Inferior parietal cortex (tissue), 1 donor: Measurements from ENCODE around the gene LACC1.

Source experiments
- DNase-seq: peaks from one replicate; pipeline ENCODE4 v3.0.0-alpha.2; 2016; ENCODE audit errors: extremely low spot score

Gene LACC1

DNA sequence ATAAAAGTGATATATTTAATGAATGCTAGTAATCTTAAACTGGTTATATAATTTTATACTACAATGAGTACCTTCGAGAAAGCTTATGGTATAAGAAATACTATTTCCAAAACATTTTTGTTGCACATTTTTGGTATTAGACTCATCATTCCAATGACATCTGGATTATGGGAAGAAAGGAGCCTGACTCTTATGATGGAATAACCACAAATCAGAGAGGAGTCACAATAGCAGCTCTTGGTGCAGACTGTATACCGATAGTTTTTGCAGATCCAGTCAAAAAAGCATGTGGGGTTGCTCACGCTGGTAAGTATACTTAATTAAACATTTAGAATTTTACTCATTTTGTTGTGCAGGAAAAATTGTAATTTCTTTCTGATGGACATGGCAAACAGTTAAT, 3.9 kb downstream of the LACC1 start:
- DNase-seq = no peak

DNA sequence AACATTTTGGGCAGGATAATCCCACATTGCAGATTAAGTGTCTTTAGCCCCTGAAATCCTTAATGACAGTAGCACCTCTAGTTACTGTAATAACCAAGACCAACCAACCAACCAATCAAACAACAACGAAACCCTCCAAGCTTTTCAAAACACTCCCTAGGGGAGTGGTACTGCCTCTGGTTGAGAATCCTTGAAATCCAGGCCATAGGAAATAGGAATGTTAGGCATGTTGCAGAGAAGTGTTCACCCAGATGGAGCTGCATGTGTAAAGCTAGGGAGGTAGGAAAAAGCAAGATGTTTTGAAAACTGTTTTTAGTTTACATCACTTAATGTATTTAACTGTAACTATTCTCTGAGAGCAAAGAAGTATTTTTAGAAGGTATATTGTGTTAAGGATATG, 4.5 kb downstream of the LACC1 start:
- no peak for DNase-seq

DNA sequence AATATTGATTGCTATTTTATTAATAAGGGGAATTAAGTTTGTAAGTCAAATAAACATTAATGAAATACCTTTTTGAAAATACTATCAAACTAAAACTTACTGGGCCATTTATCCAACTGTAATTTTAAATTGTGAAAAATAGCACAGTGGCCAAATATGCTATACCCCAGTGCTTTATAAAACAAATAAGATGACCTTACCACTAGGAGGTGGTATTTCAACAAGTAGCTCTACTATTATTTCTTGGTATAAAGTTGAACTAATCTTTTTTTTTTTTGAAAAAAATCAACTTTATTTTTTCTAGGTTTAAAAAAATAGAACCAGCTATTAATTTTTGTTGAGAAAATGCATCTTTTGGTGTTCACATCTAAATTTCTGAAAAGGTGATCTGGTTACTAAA, 14.7 kb downstream of the LACC1 start:
- DNase-seq = no peak

DNA sequence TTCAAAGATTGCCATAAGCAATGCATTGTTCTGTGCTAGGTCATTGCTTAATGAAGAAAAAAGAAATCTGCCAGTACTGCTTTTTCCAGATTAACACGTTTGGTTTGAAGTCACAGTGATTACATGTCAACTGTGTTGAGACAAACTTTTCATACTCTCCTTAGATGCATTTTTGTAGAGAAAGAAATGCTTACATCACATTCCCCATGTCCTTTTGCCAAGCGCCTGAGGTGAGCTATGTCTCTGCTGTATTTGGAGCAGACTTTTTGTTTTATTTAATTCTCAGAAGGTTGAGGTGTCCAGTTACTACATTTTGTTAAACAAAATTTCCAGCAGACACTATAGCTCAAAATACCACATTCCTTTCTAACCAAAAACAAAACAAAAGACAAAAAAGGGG, 16.2 kb downstream of the LACC1 start:
- no peak for DNase-seq

DNA sequence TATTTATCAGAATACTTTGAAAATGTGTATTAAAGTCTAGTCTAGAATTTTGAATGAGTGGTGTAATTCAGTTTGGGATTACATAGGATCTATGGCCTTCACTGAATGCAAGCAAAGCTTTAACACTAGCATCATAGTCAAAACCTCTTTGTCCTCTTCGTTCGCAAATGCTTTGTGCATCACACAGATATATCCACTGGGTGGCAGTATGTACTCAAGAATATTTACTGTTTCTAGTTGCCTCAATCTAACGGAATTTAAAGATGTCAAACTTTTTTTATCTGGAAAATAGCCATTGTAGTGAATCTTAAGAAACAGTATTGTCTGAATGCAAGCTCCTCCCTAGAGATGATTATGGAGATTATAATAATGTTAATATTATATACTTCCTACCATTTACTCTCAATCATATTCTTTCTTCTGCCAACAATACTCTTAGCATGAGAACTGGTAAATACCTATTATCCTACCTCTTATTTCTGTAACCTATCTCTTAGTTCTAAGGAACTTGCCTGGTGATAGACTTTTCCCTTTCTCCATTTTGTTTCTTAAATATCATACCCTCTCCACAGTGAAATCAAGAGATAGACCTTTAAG, 25.8 kb downstream of the LACC1 start:
- DNase-seq = peak; percentile 94

DNA sequence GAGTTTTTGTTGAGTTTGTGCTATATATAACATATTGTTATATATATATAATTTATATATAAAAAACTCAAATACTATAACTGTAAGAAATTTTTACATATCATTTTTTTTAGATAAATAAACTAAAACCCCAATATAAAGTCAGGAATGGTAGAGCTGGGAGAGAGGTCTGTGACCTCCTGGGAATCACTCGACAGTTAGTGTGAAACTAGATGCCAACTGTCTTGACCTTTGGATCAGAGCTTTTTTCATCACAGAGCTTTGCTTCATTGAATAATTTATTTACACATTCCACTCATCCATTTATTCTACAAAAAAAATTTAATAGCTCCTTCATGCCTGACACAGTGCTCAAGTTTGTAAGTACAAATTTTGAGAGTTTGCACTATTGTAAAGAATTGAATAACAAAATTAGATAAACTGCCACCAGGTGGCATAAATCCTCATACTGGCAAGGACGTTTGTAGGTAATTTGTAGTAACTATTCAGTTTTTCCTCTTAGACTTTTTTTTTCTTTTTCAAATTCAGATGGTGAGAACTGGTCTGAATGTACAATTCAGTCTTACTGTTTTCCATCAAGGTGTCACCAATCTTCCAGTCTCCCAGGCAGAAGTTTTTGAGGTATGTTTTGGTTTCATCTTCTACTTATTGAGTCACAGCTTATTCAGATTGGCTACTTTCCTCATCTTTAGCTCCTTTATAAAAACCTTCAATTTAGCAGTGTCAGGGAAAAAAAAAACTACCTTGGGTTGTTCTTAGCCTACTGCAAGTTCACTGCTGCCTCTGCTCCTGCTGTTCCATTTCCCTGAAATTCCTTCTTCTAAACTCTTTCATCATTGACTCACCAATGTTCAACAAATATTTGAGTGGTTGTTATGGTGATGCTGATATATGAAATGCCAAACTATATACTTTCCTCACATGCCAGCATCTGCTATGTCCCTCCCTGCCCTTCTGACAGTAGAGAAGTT, 28.7 kb downstream of the LACC1 start:
- peak; percentile 82 for DNase-seq

DNA sequence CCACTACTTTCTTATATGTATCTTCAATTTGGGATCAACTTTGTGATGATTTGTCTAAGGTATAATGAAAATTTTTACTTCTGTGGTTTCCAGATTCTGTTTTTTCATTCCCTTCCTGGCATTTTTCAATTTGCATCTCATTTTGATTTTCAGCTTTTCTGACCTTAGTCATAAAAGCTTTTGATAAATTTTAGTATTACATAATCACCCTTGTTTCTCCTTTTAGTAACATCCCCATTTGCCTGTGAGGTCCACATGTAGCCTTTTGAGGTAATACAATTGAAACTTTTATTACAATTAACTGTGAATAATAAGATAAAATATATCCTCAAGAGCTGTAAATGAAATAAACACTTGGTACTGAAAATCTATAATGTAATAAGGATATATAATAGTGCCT, 31.2 kb downstream of the LACC1 start:
- no peak for DNase-seq

DNA sequence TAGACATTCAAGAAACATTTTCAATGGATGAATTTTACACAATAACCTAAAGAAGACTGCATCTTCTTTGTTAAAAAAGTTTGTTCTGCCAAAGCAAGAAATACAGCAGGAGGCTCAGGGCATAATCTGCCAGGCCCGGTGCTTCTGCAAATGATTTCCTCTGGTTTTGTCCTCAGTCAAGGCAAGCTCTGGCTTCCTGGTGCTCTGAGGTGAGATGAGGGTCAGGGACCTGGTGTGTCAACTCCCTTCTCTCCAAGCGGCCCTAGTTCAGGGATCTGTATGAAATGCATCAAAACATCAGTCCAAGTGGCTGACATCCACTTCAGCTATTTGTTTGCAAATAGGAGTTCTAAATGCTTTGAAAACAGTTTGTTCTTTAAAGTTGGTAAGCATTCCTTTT, 31.6 kb downstream of the LACC1 start:
- DNase-seq = no peak

DNA sequence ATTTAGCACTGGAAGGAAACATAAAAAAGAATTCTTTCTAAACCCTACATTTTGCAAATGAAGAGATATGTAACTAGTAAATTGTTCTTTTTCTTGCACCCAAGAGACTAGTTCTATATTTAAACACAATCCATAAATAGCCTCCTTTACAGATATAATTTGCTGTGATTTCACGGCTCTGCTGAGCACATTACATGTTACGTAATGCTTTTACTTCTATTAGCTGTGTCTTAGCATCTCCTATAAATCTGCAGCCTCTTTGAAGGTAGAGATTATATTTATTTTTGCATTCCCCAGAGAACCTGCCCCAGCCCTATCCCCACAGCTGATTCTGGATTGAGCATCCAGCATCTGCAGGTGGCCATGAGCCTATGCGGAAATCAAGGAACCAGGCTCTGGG, 32.2 kb downstream of the LACC1 start:
- peak; percentile 39 for DNase-seq

DNA sequence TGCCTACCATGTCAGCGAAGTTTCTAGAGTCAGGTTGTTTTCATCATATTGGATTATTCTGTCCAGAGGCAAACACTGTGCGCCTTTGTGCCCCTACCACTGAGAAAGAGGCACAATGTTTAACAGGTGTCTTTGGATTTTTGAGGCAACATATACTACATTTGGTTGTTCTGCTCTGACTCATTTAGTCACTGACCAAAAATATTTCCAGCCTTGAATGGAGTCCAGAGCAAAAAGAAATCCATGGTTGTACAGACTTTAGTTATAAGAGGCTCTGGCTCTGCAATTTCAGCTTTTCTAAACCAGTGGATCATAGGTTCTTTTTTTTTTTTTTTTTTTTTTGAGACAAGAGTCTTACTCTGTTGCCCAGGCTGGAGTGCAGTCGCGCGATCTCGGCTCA, 35.7 kb downstream of the LACC1 start:
- DNase-seq = peak; percentile 37

DNA sequence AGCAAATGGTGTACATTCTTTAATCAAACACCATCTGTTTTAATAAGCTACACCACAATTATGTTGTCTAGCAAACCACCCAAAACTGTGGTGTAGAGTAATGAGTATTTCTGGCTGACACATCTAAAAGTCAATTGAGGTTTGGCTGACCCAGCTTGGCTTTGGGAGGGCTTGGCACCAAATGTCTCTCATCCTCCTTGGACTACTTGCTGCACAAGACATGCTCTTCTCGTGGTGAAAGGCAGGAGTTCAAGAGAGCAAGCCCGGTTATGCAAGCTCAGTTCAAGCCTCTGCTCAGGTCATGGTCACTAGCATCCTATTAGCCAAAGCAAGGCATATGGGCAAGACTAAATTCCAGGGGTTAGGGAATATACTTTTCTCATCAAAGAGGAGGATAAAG, 37.1 kb downstream of the LACC1 start:
- no peak for DNase-seq

DNA sequence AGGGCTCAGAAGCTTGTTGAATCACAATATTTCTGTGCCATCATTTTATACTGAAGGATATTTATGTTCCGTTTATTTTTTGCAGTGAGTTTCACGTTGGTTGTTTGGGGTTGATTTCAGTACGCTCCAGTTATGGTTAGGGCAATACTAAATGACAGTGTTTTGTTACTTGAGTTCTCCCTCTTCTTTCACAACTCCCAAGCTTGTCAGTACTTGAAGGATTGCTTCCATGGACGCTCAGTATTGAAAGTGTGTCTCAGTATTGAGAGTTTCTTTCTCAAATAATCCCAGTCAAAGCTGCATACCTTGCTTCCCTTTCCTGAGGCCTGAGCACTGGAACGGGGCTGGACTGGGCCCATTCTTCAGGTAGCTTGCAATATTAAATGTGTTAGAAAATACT, 38.9 kb downstream of the LACC1 start:
- no peak for DNase-seq

DNA sequence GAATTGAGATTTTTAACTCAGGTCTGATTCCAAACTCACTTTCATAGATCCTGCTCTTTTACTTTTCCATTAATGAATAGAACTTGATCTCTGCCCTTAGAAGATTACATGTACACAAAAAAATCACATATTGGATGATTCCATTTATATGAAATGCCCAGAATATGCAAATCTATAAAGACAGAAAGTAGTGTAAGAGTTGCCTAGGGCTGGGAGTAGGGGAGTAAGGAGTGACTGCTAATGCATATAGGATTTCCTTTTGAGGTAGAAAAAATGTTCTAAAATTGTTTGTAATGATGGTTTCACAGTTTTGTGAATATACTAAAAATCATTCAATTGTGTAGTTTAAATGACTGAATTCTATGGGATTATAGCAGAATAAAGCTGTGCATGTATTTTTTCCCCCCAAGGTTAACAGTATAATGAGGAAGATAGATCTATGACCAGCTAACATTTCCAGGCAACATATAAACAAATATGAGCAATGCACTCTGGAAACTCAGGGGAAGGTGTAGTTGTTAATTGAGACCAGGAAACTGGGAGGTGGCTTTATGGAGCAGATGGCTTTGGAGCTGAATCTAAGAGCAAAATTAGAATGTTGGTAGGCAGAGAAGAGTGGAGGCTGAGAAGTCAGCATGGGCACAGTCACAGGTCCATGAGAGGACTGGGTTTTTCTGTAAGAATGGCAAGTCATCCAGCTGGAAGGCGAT, 41.4 kb downstream of the LACC1 start:
- no peak for DNase-seq

DNA sequence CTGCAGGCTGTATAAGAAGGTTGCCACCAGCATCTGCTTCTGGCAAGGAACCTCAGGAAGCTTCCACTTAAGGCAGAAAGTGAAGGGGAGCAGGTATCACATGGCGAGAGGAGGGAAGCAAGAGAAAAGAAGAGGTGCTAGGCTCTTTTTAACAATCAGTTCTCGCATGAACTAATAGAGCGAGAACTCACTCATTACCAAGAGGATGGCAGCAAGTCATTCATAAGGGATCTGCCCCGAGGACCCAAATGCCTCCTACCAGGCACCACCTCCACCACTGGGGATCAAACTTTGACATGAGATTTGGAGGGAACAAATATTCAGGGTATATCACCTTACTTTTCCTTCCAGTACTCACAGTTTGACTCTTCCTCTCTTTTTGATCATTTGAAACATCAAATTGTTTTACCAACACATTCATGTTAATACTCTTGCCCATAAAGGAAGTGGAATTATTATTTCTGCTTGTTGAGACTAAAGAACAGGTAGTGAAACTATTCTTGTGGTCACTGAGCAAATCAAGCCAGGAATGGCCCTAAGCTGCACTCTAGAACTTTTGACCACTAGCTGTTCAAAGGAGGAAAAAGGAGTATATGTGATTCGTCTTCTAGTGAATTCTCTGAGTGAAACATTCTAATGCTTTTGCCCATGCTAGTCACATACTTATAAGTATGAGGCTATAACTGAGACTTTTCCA, 45.0 kb downstream of the LACC1 start:
- no peak for DNase-seq

DNA sequence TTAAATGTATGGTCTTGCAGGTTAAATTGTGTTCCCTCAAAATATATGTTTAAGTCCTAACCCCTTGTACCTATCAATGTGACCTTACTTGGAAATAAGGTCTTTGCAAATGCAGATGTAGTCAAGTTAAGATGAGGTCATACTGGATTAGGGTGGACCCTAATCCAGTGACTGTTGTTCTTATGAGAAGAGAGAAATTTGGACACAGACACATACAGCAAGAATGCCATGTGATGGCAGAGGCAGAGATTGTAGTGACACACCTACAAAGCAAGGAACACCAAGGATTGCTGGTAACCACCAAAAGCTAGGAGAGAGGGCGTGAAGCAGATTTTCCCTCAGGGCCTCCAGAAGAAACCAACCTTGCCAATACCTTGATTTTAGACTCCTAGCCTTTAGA, 50.2 kb downstream of the LACC1 start:
- no peak for DNase-seq

DNA sequence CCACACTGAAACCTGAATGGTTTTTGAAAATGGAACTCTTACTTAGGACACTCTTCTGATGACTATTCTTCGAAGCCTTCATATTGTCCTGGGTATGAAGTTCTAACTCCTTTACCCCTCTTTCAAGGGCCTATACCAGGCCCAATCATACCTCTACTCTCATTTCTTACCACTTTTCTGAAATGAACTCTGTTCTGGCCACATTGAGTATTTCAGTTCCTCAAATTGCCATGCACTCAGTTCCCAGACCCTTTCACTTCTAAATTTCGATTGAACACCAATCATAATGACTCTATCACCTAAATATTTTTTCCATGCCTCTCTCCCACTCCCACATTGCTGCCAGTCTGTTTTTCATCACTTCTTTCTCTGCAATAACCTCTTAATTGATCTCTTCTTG, 53.7 kb downstream of the LACC1 start:
- DNase-seq = no peak

DNA sequence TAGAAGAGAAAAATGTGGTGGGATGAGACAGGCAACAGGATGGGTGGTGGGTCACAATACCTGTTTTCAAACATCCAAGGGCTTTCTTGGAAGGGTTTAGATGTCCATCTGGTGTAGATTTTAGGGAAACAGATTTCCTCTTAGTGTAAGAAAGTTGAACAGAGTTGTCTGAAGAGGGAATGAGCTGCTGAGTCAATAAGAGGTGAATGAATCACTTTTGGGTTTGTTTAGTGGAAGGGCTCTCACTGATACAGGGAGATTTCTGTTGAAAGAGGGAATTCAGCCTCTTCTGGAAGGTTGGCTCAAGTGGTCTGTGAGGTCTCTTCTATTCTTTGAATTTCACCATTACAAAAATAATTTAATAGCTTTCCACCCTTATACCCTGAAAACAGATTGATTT, 54.6 kb downstream of the LACC1 start:
- no peak for DNase-seq

DNA sequence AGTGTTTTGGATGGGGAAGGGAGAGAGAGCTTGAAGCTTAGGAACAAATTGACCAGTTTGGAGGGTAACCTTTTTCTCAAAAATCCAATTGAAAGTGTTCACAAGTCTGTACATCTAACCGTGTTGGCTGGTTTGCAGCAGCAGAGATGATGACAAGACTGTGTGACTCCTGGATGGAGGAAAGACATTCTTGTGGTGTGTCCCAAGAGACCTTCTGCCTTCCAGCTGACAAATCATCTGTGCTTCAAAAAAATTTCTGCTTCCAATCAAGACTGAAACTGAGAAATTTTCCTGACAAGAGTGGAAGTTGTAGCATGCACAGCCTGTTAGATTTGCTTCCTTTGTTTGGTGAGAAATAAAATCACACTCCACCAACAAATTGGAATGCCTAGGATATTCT, 56.2 kb downstream of the LACC1 start:
- DNase-seq = no peak

DNA sequence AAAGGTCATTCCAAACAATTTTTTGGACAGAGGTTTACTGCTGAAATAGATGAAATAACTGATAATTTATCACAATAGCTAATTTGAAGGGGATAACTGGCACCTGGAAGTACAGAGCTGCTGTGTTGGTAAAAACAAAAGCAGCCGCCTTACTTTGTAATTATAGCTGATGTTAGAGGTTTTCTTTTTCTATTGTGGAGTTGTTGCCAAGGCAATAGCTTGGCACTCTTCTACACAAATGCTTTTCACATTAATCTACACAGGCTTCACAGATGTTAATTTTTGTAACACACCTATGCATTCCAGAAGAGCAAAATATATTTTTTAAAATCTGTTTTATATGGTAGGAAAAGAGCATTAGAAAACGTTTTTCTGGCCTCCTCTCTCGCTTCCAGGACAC, 56.9 kb downstream of the LACC1 start:
- DNase-seq = no peak

DNA sequence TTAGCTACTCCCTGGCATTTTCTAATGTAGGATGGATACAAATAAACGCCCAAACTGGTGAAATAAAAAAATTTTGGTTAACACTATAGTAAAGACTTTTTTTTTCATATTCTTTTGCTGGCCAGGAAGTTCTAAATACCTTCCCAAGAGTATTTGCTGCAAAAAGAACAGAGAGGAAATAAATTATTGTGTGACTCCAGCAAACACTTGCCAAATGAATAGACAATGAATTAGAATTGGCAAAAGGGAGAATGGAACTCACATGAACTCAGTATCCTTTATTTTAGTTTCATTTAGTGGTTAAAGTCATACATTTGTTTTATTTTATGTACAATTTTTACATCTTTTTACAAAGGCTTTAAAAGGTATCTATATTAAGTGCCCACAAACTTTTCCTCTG, 58.1 kb downstream of the LACC1 start:
- no peak for DNase-seq

DNA sequence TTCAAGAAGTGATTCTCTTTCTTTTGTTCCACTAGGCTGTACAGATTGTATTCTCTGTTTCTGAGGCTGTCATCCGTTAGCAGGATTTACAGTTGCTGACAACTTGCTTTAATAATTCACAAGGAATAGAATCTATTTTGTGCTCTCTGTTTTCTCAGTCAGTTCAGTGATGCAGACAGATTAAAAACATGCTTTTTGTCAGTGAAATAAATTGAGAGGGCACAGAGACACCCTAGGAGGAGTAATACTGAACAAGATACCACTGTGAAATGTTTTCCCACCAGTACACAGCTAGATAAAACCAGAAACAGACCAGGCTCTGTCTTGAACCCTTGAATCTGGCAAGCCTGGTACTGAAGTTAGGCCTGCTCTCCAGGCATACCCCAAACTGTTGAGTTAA, 58.7 kb downstream of the LACC1 start:
- no peak for DNase-seq

DNA sequence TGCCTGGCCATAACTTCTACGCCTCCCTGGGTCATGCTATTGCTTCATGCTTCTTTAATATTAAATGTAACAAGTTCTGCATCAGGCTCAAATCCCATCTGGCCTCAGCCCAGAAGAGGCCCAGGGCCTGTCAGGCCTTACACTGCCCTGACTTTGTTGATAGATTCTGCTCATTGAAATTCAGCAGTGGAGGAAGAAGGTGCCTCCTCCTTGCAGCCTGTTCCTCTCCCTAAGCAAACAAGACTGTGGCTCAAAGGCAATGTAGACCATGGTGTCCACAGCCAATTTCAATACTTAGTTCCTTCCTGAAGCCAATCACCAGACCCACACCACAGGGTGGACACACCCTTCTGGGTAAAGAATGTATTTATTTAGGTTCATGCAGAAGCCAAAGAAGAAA, 59.4 kb downstream of the LACC1 start:
- no peak for DNase-seq
